A673 (cell line): Measurements from ENCODE around the gene TCEAL9. TPM values are rescaled to one million over a fixed set of nuclear protein-coding genes. Genes with fewer than 3 reads are reported as not detected.

Experiments
- BruUV-seq: library from RNA; stranded (reverse); fragments of 400-500 nt; replicated peaks from 2 replicates; lab custom pipeline; 2021; lab: Mats Ljungman, UMichigan
- CTCF ChIA-PET: fragments of 300-600 bp; sonication (Branson Sonifier 250); formaldehyde crosslinking; loops from one replicate; lab custom pipeline; 2022; ENCODE audit warnings: antibody characterized with exemption; lab: Charles Lee
- POLR2A ChIA-PET: fragments of 300-600 bp; sonication (Branson Sonifier 250); formaldehyde crosslinking; loops from one replicate; lab custom pipeline; 2022; ENCODE audit warnings: antibody characterized with exemption; ENCODE audit not compliant: low non-redundant PET; lab: Charles Lee
- DNase-seq: peaks from one replicate; pipeline ENCODE4 v3.0.0-alpha.2; 2015; ENCODE audit warnings: low spot score
- H3K27ac ChIP-seq: fragments of 200-600 bp; sonication (generic); 2 replicates; pipeline ENCODE4 v1.5.1; 2016; ENCODE audit warnings: mixed run types, low read depth, mild to moderate bottlenecking, mixed read lengths, antibody characterized with exemption, low read length; ENCODE audit not compliant: poor library complexity, severe bottlenecking
- H3K27me3 ChIP-seq: fragments of 200-600 bp; sonication (generic); replicated peaks from 2 replicates; pipeline ENCODE4 v1.6.1; 2017; ENCODE audit warnings: mixed run types, low read depth, mild to moderate bottlenecking, mixed read lengths, antibody characterized with exemption, low read length; ENCODE audit not compliant: insufficient read depth, poor library complexity
- H3K36me3 ChIP-seq: fragments of 200-600 bp; sonication (generic); 2 replicates; pipeline ENCODE4 v1.6.1; 2016; ENCODE audit warnings: mixed run types, mild to moderate bottlenecking, mixed read lengths, antibody characterized with exemption, low read length; ENCODE audit not compliant: insufficient read depth, poor library complexity, severe bottlenecking
- H3K4me1 ChIP-seq: fragments of 200-600 bp; sonication (generic); 2 replicates; pipeline ENCODE4 v1.6.1; 2017; ENCODE audit warnings: mixed run types, mild to moderate bottlenecking, mixed read lengths, antibody characterized with exemption, low read length; ENCODE audit not compliant: insufficient read depth, poor library complexity, severe bottlenecking
- H3K4me3 ChIP-seq: fragments of 200-600 bp; sonication (generic); 2 replicates; pipeline ENCODE4 v1.5.1; 2016; ENCODE audit warnings: low read depth, mixed run types, mild to moderate bottlenecking, mixed read lengths, low read length; ENCODE audit not compliant: poor library complexity, severe bottlenecking
- H3K9me3 ChIP-seq: fragments of 200-600 bp; sonication (generic); 2 replicates; pipeline ENCODE4 v1.6.1; 2016; ENCODE audit warnings: mixed run types, low read depth, mild to moderate bottlenecking, mixed read lengths, antibody characterized with exemption, low read length; ENCODE audit not compliant: poor library complexity, severe bottlenecking
- EZH2 ChIP-seq: fragments of 200-600 bp; sonication (generic); IDR thresholded peaks from 2 replicates; pipeline ENCODE4 v1.6.1; 2017; ENCODE audit warnings: borderline replicate concordance, low read depth, mild to moderate bottlenecking, mixed read lengths, antibody characterized with exemption, low read length; ENCODE audit not compliant: poor library complexity, severe bottlenecking
- intact Hi-C: fragments of 100-400 bp; cut with micrococcal nuclease; formaldehyde crosslinking; loops from one replicate; pipeline ENCODE4 v1.10.0; 2022; ENCODE audit not compliant: unreplicated experiment
- total RNA-seq: library from RNA; stranded (reverse); gene quantifications from 2 replicates; pipeline ENCODE4 v1.2.3, GENCODE V29; 2021
- TF ChIP-seq, protein P1 (sequence below): fragments of 300-800, 200-600 bp; sonication (generic); conservative IDR thresholded peaks from 2 replicates; pipeline ENCODE4 v1.5.1; 2017; ENCODE audit warnings: low read depth, mild to moderate bottlenecking, antibody characterized with exemption, low read length, moderate library complexity, mixed read lengths

The TCEAL9 gene
- total RNA-seq, 1 experiment from 2014 or later = 48.6 TPM

- Histone ChIP-seq H3K9me3 (no peaks in the 10 kb centered on the region), H3K4me1 (no peaks in the 10 kb centered on the region), H3K36me3 (no peaks in the 10 kb centered on the region), H3K27ac (no peak overlapping the region), H3K27me3 (no peaks in the 10 kb centered on the region), H3K4me3 (no peak overlapping the region)
- no TSS peak for BruUV-seq
- TF ChIP-seq, protein P1, sequence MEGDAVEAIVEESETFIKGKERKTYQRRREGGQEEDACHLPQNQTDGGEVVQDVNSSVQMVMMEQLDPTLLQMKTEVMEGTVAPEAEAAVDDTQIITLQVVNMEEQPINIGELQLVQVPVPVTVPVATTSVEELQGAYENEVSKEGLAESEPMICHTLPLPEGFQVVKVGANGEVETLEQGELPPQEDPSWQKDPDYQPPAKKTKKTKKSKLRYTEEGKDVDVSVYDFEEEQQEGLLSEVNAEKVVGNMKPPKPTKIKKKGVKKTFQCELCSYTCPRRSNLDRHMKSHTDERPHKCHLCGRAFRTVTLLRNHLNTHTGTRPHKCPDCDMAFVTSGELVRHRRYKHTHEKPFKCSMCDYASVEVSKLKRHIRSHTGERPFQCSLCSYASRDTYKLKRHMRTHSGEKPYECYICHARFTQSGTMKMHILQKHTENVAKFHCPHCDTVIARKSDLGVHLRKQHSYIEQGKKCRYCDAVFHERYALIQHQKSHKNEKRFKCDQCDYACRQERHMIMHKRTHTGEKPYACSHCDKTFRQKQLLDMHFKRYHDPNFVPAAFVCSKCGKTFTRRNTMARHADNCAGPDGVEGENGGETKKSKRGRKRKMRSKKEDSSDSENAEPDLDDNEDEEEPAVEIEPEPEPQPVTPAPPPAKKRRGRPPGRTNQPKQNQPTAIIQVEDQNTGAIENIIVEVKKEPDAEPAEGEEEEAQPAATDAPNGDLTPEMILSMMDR = no peak
- no peak for TF ChIP-seq EZH2
- DNase-seq = no peak
- CTCF ChIA-PET = no interaction called here
- POLR2A ChIA-PET = no interaction called here
- intact Hi-C loops = no loop called here
These were observed 51.5 kb downstream of the TCEAL9 start for GRCh38 chrX:103407776-103408175.

Other genes with a start within 250 kb of the TCEAL9 start
- gene BEX4, start 141.4 kb upstream of the TCEAL9 start, total RNA-seq = 65.4 and 67.7 TPM in 2 replicates
- gene TCEAL8, start 101.4 kb upstream of the TCEAL9 start, total RNA-seq = 62.9 and 66.2 TPM in 2 replicates
- 0.26 and 0.58 TPM in 2 replicates for gene TCEAL5, start 79.8 kb upstream of the TCEAL9 start, total RNA-seq
- gene BEX2, start 45.5 kb upstream of the TCEAL9 start, total RNA-seq = 49.4 and 51.4 TPM in 2 replicates
- not detected in 2 replicates for gene TCEAL7, start 26.3 kb upstream of the TCEAL9 start, total RNA-seq
- gene BEX3, start 20.0 kb downstream of the TCEAL9 start, total RNA-seq = 254 and 297 TPM in 2 replicates
- not detected in 2 replicates for gene RAB40A, start 163.0 kb downstream of the TCEAL9 start, total RNA-seq
- gene TCEAL4, start 229.0 kb downstream of the TCEAL9 start, total RNA-seq = 37.3 and 39.7 TPM in 2 replicates